SK-N-SH treated with all-trans-retinoic acid at 6 μM for 48 hours (cell line): ENCODE data around the gene RTP5.
"Not testable (repeated sequence)": the region's sequence is repeated elsewhere in the genome, so short reads cannot be mapped to it uniquely, and the experiment has no call there.

ENCODE experiments used
- ATAC-seq: fragments of 200-7000 bp; cut with Tn5 transposase; 3 replicates; pipeline ENCODE4 v1.9.1; 2020; ENCODE audit warnings: mild to moderate bottlenecking, moderate library complexity
- ARNTL ChIP-seq: fragments of 450-650 bp; formaldehyde crosslinking; IDR thresholded peaks from 2 replicates; pipeline ENCODE4 v1.5.0; 2020; ENCODE audit warnings: low read depth, mild to moderate bottlenecking, moderate library complexity, borderline replicate concordance
- BACH2 ChIP-seq: fragments of 250-450 bp; sonication (Bioruptor Pico); IDR thresholded peaks from 2 replicates; pipeline ENCODE4 v1.9.0; 2021; ENCODE audit warnings: mild to moderate bottlenecking, borderline replicate concordance
- CSDC2 ChIP-seq: fragments of 250-450 bp; sonication (Bioruptor Pico); IDR thresholded peaks from 2 replicates; pipeline ENCODE4 v1.5.0; 2020; ENCODE audit warnings: mild to moderate bottlenecking, moderate library complexity
- ESRRG ChIP-seq: fragments of 250-450 bp; sonication (Bioruptor Pico); IDR thresholded peaks from 2 replicates; pipeline ENCODE4 v1.6.1; 2021; ENCODE audit warnings: mild to moderate bottlenecking
- GLIS3 ChIP-seq: fragments of 250-450 bp; sonication (Bioruptor Pico); IDR thresholded peaks from 2 replicates; pipeline ENCODE4 v1.5.0; 2020; ENCODE audit warnings: mild to moderate bottlenecking, moderate library complexity
- ISL1 ChIP-seq: fragments of 250-450 bp; sonication (Bioruptor Pico); IDR thresholded peaks from 2 replicates; pipeline ENCODE4 v2.1.2; 2022; ENCODE audit warnings: mild to moderate bottlenecking, moderate library complexity
- OSR1 ChIP-seq: fragments of 250-450 bp; sonication (Bioruptor Pico); IDR thresholded peaks from 2 replicates; pipeline ENCODE4 v1.8.0; 2022; ENCODE audit warnings: moderate library complexity, mild to moderate bottlenecking, inconsistent platforms
- PATZ1 ChIP-seq: fragments of 250-450 bp; sonication (Bioruptor Pico); IDR thresholded peaks from 2 replicates; pipeline ENCODE4 v1.8.0; 2020; ENCODE audit warnings: mild to moderate bottlenecking, moderate library complexity, borderline replicate concordance
- PPARA ChIP-seq: fragments of 250-450 bp; sonication (Bioruptor Pico); IDR thresholded peaks from 2 replicates; pipeline ENCODE4 v1.5.0; 2020; ENCODE audit warnings: mild to moderate bottlenecking, borderline replicate concordance
- SNAI2 ChIP-seq: fragments of 250-450 bp; sonication (Bioruptor Pico); IDR thresholded peaks from 2 replicates; pipeline ENCODE4 v1.5.0; 2020; ENCODE audit warnings: mild to moderate bottlenecking, moderate library complexity
- TOX ChIP-seq: fragments of 250-450 bp; sonication (Bioruptor Pico); IDR thresholded peaks from 2 replicates; pipeline ENCODE4 v1.8.0; 2021; ENCODE audit warnings: mild to moderate bottlenecking, moderate library complexity, borderline replicate concordance
- ZC3H10 ChIP-seq: fragments of 250-450 bp; sonication (Bioruptor Pico); IDR thresholded peaks from 2 replicates; pipeline ENCODE4 v1.5.1; 2021; ENCODE audit warnings: mild to moderate bottlenecking, moderate library complexity
- ZFP3 ChIP-seq: fragments of 250-450 bp; sonication (Bioruptor Pico); IDR thresholded peaks from 2 replicates; pipeline ENCODE4 v1.5.0; 2020; ENCODE audit warnings: mild to moderate bottlenecking, moderate library complexity
- ZNF70 ChIP-seq: fragments of 450-650 bp; formaldehyde crosslinking; IDR thresholded peaks from 2 replicates; pipeline ENCODE4 v1.5.0; 2020; ENCODE audit warnings: mild to moderate bottlenecking, moderate library complexity
- ZNF8 ChIP-seq: fragments of 450-650 bp; formaldehyde crosslinking; IDR thresholded peaks from 2 replicates; pipeline ENCODE4 v1.5.0; 2020; ENCODE audit warnings: mild to moderate bottlenecking, moderate library complexity
- TF ChIP-seq, protein P1 (sequence below): fragments of 250-450 bp; sonication (Bioruptor Pico); IDR thresholded peaks from 2 replicates; pipeline ENCODE4 v1.8.0; 2021; ENCODE audit warnings: low read depth, mild to moderate bottlenecking, moderate library complexity, borderline replicate concordance
- TF ChIP-seq, protein P2 (sequence below): fragments of 250-450 bp; sonication (Bioruptor Pico); IDR thresholded peaks from 2 replicates; pipeline ENCODE4 v1.5.1; 2021; ENCODE audit warnings: mild to moderate bottlenecking, moderate library complexity

Gene RTP5

GRCh38 chr2:241914542-241914941 is 45.0 kb downstream of the RTP5 start (continued):
- TF ChIP-seq, protein P1, sequence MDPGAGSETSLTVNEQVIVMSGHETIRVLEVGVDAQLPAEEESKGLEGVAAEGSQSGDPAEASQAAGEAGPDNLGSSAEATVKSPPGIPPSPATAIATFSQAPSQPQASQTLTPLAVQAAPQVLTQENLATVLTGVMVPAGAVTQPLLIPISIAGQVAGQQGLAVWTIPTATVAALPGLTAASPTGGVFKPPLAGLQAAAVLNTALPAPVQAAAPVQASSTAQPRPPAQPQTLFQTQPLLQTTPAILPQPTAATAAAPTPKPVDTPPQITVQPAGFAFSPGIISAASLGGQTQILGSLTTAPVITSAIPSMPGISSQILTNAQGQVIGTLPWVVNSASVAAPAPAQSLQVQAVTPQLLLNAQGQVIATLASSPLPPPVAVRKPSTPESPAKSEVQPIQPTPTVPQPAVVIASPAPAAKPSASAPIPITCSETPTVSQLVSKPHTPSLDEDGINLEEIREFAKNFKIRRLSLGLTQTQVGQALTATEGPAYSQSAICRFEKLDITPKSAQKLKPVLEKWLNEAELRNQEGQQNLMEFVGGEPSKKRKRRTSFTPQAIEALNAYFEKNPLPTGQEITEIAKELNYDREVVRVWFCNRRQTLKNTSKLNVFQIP = no peak
- no peak for TF ChIP-seq ESRRG (CRISPR knock-in tag)
- no peak for TF ChIP-seq SNAI2 (CRISPR knock-in tag)

- not testable (repeated sequence) for ATAC-seq
Measured at GRCh38 chr2:241921631-241922030, 52.1 kb downstream of the RTP5 start.

- no peak for TF ChIP-seq OSR1 (CRISPR knock-in tag)
- TF ChIP-seq, protein P2, sequence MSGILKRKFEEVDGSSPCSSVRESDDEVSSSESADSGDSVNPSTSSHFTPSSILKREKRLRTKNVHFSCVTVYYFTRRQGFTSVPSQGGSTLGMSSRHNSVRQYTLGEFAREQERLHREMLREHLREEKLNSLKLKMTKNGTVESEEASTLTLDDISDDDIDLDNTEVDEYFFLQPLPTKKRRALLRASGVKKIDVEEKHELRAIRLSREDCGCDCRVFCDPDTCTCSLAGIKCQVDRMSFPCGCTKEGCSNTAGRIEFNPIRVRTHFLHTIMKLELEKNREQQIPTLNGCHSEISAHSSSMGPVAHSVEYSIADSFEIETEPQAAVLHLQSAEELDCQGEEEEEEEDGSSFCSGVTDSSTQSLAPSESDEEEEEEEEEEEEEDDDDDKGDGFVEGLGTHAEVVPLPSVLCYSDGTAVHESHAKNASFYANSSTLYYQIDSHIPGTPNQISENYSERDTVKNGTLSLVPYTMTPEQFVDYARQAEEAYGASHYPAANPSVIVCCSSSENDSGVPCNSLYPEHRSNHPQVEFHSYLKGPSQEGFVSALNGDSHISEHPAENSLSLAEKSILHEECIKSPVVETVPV = no peak
- TF ChIP-seq CSDC2 = no peak
- TF ChIP-seq ZFP3 = no peak
- no peak for TF ChIP-seq ARNTL (CRISPR knock-in tag)
- no peak for TF ChIP-seq ISL1 (CRISPR knock-in tag)
- TF ChIP-seq SNAI2 (CRISPR knock-in tag) = no peak
- no peak for TF ChIP-seq ZNF70 (CRISPR knock-in tag)
- TF ChIP-seq PATZ1 = no peak
- no peak for TF ChIP-seq ZNF8 (CRISPR knock-in tag)
- no peak for TF ChIP-seq PPARA
- no peak for TF ChIP-seq BACH2 (CRISPR knock-in tag)
- no peak for TF ChIP-seq TOX (CRISPR knock-in tag)
- TF ChIP-seq ZC3H10 = no peak
- TF ChIP-seq GLIS3 (CRISPR knock-in tag) = no peak
- no peak for TF ChIP-seq ESRRG (CRISPR knock-in tag)
- TF ChIP-seq, all 23 proteins: peak for 0
- ATAC-seq = no peak
Measured at GRCh38 chr2:241922411-241922810, 52.9 kb downstream of the RTP5 start.

- ATAC-seq = not testable (repeated sequence)
Measured at GRCh38 chr2:241922816-241923601, 53.5 kb downstream of the RTP5 start.
